Renal pelvis (tissue), 4 donors: ENCODE results near the gene BUB3. TPM values are rescaled to one million over a fixed set of nuclear protein-coding genes. Genes with fewer than 3 reads are reported as not detected.
"Not testable (repeated sequence)": the region's sequence is repeated elsewhere in the genome, so short reads cannot be mapped to it uniquely, and the experiment has no call there.

Source experiments
- DNase-seq: peaks from one replicate; pipeline ENCODE4 v3.0.0-alpha.2; 2013
- polyA plus RNA-seq, 3 donors: library from polyadenylated mRNA; unstranded; fragments of 120-200 nt; gene quantifications; one replicate each; pipeline ENCODE4 v1.2.1, GENCODE V29; 2013; ENCODE audit not compliant: insufficient read length in 3 of 3

The BUB3 gene
- polyA plus RNA-seq, 3 donors = 114 to 124 (median 122) TPM

DNA sequence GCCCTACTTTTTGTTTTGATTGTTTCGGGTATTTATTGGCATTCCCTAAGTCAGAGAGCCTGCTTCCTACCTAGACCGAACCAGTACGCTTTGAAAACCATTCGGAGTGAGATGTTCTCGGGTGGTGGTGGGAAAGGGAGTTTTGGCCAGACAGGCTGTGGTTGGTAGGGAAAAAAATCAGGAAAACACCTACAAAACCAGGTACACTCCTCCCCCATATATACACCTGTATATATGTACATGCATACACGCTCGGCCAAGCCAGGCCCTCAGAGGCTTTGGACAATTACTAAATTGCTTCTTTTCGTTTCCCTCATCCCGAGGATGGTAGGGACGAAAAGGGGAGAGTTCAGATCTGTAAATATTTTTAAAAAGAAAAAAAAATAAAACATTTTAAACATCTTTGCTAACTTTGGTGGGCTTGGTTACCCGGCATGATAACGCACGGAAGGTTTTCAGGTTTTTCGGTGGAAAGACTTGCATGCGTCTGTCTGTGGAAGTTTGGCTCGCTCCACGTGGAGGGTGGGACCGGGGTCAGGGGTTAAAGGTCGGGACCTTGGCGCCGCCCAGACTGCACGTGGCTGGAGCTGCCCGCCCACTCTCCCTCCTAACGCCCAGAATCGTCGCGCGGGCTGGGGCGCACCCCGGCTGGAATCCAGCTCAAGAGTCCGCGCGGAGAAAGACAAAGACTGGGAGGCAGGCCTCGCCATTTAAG is 3.8 kb upstream of the BUB3 start:
- DNase-seq = no peak

GRCh38 chr10:123150986-123151736 is 3.0 kb upstream of the BUB3 start:
- no peak for DNase-seq

- DNase-seq = no peak
Observed at GRCh38 chr10:123151737-123152135, 2.5 kb upstream of the BUB3 start.

GRCh38 chr10:123153486-123154091 is 613 bp upstream of the BUB3 start:
- DNase-seq = no peak

- no peak for DNase-seq
Observed at GRCh38 chr10:123154711-123155505, 706 bp downstream of the BUB3 start.

GRCh38 chr10:123156078-123156477 is 1.9 kb downstream of the BUB3 start:
- no peak for DNase-seq

DNA sequence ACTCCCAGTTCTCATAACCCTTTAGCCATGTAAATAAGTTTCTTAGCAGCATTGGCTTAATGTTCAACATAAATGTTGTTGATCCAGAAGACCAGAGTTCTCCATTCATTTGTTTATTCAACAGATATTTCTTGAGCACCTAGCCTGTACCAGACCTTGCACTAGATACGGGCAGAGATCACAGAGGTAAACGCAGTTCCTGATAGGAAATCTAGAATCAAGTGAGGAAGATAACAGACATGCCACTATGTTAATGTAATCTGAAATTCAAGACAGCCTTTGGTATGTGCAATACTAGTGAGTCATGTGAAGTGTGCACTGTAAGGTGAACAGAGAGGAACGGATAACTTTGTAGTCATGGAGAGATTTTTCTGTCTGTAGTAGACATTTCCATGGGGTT is 3.0 kb downstream of the BUB3 start:
- DNase-seq = no peak

- no peak for DNase-seq
Observed at GRCh38 chr10:123158682-123159081, 4.5 kb downstream of the BUB3 start.

DNA sequence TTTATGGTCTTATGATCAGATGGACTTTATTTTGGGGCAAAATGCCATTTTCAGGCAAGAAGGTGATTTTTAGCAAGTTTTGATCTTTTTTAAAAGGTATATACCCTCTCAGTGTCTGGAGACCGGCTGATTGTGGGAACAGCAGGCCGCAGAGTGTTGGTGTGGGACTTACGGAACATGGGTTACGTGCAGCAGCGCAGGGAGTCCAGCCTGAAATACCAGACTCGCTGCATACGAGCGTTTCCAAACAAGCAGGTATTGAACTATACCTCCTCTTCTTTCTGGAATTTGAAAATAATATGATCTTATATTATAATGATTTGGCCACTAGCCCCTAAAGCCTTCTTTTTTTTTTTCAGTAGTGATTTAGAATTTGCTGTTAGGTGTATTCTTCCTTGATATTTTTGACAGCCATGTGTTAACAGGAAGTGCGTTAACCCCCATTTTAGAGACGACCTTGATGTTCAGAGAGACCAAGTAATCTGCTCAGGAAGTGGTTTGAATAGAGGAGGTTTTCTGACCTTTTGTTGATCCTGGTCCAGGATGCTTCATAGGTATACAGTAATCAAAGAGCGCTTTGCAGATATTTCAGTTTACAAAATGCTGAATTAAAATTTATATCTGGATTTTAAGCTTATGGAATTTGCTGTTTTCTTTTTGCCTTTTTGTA is 6.2 kb downstream of the BUB3 start:
- no peak for DNase-seq

DNA sequence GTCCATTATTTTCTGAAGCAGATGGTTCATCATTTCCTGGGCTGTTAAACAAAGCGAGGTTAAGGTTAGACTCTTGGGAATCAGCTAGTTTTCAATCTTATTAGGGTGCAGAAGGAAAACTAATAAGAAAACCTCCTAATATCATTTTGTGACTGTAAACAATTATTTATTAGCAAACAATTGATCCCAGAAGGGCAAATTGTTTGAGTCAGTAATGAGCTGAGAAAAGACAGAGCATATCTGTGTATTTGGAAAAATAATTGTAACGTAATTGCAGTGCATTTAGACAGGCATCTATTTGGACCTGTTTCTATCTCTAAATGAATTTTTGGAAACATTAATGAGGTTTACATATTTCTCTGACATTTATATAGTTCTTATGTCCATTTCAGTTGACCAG is 10.1 kb downstream of the BUB3 start:
- no peak for DNase-seq

DNA sequence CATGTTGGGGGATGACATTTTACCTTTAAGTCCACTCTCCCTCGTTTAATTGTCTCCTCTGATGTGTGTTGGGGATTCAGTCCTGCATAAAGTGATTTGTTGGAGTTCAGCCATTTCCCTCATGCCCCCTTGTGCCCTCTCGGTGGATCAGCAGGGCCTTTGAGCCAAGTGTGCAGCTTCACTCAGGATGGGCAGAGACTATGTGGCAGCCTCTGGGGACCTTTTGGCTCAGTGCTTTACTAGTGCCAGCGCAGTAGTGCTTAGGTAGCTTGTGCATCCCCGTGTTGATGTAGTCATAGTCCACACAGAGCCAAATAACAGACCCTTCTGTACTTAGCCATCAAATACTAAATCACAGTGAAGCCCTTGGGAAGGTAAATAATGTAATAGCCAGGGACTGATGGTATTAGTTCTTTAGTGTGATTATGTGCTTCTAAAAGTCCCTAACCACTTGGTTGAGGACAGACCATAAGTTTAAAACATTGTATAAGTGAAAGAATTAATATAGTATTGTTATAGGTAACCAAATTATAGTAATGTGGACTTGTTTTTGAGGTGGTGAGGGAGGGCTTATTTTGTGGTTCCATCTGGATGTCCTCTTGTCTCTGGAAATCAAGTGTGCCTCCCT is 11.4 kb downstream of the BUB3 start:
- no peak for DNase-seq

DNA sequence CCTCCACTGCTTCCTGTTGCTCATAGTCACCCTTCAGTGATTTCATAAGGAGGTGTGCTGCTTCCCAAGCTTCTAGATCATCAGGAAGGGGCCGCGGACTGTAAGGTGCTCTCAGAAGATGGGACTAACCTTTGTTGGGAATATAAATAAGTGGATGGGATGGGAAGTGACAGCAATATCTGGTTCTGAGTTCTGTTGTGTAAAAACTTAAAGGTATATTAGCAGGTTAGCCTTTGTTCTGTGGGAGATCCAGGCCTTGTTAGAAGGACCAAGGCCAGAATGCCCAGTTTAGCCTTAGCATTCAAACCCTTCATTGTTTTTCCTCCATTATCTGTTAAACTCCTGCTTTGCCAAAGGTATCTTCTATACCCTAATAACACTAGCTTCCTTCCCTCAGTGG is 12.4 kb downstream of the BUB3 start:
- DNase-seq = no peak

GRCh38 chr10:123170961-123171360 is 16.8 kb downstream of the BUB3 start:
- DNase-seq = no peak

GRCh38 chr10:123171616-123172015 is 17.4 kb downstream of the BUB3 start:
- DNase-seq = not testable (repeated sequence)

DNA sequence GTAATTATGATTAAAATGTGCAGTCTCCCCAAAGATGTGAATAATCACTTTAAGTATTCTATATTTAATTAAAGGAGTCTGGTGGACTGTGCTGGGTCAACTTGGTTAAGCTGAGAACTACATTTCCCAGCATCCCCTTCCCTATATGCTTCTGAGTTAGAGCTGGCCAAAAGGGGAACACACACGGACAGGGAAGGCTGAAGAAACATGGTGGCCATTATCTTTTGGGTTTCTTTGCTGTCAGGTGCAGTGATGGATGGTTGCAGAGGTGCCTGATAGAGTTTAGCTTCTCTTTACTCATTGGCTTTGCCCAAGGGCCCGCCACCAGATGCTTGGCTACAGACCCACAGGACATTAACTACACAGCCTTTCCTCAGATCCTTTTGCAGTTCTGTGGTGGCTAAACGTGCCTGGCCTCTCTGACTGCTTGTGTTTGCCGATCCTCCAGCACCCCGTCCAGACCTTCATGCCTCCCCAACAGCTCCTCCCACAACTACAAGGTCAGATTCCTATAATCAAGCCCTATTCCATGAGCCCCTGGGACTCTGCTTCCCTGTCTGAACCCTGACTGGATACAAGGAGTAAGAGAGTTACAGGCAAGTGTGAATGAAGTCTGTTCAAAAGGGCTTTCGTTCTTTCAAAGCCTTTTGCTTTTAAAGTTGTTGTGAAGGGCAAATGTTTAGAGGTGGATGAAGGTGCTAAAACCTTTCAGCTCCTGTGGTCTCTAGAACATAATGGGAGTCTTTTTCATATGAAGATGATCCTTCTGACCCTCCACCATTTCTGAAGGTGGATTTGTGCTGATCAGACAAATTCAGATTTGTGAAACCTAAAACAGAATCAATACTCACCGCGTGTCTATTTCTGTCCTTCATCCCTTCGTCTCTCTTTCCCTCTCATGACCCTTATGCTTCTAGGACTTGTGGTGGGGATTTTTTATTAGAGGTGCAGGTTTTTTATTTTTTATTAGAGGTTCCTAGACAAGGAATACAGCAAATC is 21.5 kb downstream of the BUB3 start:
- DNase-seq = no peak

DNA sequence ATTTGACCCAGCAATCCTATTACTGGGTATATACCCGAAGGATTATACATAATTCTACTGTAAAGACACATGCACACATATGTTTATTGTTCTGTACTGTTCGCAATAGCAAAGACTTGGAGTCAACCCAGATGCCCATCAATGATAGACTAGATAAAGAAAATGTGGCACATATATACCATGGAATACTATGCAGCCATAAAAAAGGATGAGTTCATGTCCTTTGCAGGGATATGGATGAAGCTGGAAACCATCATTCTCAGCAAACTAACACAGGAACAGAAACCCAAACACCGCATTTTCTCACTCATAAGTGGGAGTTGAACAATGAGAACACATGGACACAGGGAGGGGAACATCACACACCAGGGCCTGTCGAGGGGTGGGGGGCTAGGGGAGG is 24.2 kb downstream of the BUB3 start:
- DNase-seq = not testable (repeated sequence)

- DNase-seq = no peak
Observed at GRCh38 chr10:123180101-123181090, 26.2 kb downstream of the BUB3 start.

DNA sequence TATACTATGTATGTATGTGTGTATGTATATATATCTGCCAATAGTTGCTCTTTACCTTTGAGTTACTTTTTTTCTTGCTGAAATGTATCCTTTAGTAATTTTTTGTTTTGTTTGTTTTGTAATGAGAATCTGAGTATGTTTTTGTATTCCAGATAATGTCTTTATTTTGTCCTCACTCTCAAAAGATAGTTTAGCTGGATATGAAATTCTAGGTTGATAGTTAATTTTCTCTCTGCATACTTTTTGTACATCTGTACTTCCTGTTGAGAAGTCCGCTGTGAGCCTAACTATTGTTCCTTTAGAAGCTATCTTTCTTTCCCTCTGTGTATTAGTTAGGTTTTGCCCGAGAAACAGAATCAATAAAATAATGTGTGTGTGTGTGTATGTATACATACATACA is 29.5 kb downstream of the BUB3 start:
- no peak for DNase-seq

GRCh38 chr10:123187781-123188180 is 33.6 kb downstream of the BUB3 start:
- no peak for DNase-seq
